B cell (primary cell): ENCODE results near the gene VTI1A.

Experiments used
- EZH2 ChIP-seq: IDR thresholded peaks from 2 replicates; pipeline ENCODE4 v1.6.1; 2012; ENCODE audit warnings: borderline replicate concordance, low read depth, mild to moderate bottlenecking, moderate library complexity, low read length; ENCODE audit not compliant: insufficient read depth, poor library complexity, severe bottlenecking
- TF ChIP-seq, protein P1 (sequence below): fragments of 200-600 bp; IDR thresholded peaks from one replicate; pipeline ENCODE4 v1.8.0; 2022; ENCODE audit warnings: antibody characterized with exemption, mild to moderate bottlenecking

DNA sequence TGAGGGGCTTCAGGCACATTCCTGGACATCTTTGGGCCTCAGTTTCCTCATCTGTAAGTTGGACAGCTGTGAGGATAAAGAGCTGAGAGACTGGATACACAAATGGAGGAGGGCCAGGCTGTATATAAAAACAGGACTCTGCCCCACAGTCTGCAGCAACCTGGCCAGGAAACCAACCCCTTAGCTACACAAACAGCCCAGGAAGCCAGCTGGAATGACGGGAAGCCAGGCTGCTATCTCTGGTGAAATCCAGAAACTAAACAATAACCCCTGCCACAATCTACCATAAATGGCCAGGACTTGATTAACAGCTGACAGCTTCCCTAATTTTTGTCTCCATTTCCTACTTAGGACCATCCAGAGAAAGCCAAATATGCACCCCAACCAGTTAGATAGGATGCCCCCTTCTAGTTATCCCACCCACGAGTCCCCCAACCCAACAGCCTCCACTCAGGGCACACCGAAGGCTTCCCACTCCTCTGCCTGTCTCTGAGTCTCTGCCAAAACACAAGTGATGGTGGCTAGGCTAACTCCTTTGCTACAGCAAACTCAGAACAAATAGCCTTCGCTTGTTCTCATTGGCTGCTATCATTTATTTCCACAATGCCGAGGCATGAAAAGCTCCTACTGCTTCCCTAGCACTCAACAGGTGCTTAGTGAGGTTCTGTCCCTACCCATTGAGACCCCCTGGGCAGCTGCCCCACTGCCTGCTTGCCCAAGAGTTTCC, 393.1 kb downstream of the VTI1A start:
- TF ChIP-seq, protein P1, sequence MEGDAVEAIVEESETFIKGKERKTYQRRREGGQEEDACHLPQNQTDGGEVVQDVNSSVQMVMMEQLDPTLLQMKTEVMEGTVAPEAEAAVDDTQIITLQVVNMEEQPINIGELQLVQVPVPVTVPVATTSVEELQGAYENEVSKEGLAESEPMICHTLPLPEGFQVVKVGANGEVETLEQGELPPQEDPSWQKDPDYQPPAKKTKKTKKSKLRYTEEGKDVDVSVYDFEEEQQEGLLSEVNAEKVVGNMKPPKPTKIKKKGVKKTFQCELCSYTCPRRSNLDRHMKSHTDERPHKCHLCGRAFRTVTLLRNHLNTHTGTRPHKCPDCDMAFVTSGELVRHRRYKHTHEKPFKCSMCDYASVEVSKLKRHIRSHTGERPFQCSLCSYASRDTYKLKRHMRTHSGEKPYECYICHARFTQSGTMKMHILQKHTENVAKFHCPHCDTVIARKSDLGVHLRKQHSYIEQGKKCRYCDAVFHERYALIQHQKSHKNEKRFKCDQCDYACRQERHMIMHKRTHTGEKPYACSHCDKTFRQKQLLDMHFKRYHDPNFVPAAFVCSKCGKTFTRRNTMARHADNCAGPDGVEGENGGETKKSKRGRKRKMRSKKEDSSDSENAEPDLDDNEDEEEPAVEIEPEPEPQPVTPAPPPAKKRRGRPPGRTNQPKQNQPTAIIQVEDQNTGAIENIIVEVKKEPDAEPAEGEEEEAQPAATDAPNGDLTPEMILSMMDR = no peak
- TF ChIP-seq EZH2 = no peak
